Umbilical cord (tissue), 2 donors: Measurements from ENCODE around the gene ABCB6. TPM values are rescaled to one million over a fixed set of nuclear protein-coding genes. Genes with fewer than 3 reads are reported as not detected.
A peak's percentile ranks its signal among the peaks of the same experiment; 100 is the strongest.
"Not testable (repeated sequence)": the region's sequence is repeated elsewhere in the genome, so short reads cannot be mapped to it uniquely, and the experiment has no call there.

Experiments
- DNase-seq: peaks from one replicate; pipeline ENCODE4 v3.0.0-alpha.2; 2015; ENCODE audit warnings: low spot score
- total RNA-seq: library from RNA; depleted of rRNA; stranded (reverse); fragments of >200 nt; gene quantifications from one replicate; pipeline ENCODE4 v1.2.3, GENCODE V29; 2014; ENCODE audit warnings: low replicate concordance; ENCODE audit not compliant: insufficient read depth

The ABCB6 gene
- total RNA-seq, result 34.2 TPM

DNA sequence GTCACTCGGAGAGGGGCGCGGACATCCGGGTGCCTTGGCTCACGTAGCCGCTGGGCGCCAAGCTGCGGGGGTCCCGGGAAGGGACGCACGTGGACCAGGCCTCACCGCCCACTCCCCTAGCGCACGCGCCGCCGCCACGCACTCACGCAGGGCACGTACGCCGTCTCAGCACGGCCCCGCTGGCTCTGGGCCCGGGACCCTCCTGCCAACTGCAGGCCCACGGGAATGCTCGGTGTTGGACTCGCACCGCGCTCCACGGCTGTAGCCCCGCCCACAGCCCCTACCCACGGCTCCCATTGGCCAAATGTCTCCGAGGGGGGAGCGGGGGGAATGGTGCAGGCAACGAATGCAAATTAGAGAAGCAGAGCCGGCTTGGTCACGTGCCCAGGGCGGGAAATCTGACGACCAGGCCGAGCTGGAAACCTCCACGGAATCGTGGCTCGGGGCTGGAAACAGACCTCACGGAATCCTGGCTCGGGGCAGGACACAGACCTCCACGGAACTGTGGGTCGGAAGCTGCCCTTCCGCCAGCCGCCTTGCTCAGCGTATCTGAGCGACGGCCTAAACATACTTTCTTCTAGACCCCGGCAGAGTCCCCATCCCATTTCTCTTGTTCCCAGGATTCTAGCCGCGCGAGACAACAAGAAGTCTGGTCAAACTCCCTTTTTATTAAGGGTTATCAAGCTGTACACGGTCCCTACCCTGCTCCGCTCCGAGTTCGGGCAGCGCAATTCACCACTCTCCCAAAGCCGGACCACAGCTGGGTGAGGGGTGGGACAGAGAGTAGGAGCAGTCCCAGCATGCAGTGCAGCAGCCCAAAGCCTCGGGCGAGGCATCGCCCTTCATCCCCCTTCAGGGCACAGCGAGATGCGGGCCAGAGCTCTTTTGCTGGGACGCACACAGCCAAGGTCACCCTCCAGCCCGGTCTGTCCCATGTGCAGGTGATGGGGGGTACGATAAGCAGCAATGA, at the start of gene ABCB6:
ABCB6 (minus strand) TSS at position 227 of the 970 bp plus-strand sequence. CDS start 285 bp downstream, outside the sequence.
- DNase-seq, result peak; percentile 99

DNA sequence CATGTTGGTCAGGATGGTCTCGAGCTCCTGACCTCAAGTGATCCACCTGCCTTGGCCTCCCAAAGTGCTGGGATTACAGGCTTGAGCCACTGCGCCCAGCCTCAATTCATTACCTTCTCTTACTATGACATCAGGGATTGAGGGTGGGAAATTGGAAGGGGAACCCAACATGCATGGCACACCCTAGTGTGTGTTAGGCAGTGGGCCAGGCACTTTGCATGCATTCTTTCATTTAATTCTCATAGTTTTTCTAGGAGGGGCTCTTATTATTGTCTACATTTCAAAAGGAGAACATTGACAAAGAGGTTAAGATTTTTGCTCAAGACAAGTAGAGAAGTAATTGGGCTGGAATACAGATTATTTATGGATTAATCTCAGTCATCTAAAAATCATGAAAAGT, 49.5 kb upstream of the ABCB6 start:
- no peak for DNase-seq

DNA sequence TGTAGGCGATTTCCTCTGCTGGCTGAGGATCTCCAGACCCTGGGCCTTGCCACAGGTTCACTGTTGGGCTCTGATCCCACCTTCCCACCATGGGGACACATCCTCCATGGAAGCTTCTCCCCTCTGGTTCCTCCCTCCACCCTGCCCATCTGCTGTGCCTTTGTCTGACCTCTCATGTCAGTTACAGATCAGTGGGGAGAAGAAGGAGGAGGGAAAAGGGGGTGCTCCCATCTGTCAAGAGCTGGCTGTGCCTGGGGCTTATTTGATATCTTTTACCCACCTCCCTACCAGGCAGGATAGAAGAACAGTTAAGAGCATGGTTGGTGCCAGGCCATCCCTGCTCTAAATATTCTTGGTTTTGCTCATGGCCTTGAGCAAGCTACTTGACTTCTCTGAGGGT, 48.1 kb upstream of the ABCB6 start:
- DNase-seq, result no peak

DNA sequence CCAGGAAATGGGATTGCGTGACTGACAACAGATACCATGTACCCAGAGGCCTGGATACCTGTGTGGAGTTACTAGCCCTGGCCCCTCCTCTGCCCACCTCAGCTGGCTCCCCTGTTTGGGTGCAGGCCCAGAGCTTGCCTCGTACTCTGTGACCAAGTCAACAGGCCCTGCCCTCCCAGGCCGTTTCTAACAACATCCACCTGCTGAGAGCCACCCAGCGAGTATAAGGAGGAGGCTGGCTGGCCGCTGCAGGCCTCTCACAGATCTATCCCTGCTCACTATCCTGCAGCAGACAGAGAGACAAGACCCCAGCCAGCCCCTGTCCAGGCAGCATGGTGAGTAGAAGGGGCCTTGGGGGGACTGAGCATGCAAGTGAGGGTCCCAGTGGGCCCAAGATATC, 47.5 kb upstream of the ABCB6 start:
- no peak for DNase-seq

DNA sequence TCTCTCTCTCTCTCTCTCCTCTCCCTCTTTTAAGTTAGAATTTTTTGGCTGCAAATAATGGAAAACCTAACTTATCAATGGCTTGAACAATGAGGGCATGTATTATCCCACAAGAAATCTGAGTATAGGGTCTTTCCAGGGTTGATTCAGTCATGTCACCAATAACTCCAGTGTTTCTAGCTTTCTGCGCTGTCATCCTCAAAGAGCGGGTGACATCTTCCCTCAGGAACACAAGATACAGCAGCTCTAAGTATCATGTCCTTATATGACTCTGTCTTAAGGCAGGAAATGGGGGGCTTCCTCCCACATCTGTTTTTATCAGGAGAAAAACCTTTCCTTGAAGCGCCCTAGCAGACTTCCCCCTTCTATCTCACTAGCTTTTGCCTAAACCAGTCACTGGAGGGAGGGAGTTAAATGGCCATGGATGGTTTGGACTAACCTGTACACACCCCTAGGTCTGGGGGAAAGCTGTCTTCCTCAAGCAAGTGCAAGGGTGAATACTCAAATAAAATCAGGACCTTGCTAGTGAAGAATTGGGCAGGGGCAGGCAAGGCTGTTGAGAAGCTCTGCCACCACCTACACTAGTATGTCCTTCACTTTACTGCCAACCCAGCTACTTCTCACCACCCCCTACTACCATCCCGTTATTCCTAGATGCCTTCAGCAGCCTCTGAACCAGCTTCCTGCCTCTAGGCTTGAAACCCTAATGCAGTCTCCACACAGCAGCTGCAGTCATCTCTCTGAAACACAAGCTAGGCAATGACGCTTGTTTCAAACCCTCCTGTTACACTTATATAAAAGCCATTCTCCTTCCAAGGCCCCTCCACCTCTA, 42.5 kb upstream of the ABCB6 start:
- no peak for DNase-seq

DNA sequence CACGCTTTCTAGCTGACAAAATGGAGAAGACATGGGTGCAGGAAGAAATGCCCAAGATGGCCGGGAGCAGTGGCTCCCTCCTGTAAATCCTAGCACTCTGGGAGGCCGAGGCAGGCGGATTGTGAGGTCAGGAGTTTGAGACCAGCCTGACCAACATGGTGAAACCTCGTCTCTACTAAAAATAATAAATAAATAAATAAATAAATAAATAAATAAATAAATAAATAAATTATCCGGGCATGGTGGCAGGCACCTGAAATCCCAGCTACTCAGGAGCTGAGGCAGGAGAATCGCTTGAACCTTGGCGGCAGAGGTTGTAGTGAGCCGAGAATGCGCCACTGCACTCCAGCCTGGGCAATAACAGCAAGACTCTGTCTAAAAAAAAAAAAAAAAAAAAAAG, 40.2 kb upstream of the ABCB6 start:
- not testable (repeated sequence) for DNase-seq

DNA sequence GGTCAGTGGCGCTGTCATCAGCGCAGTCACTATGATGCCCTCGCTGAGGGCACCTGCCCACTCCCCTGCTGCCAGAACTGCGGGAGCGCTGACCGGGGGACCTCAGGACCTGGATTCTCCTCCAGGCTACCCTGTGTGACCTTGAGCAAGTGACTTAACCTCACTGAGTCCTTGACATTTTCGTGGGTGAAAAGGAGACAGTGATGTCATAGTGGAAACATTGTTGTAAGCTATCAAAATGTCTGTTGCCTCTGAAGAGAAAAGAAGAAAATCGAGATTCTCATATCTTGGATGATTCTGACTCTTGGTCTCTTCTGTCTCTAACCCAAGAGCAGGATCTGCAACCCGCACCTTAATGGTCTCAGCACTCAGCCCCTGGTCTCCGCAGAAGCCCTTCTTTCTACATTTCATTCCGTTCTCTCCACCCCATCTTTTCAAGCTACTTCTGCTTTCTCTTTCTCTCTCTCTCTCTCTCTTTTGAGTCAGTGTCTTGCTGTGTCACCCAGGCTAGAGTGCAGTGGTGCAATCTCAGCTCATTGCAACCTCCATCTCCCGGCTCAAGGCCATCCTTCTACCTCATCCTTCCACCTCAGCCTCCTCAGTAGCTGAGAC, 35.9 kb upstream of the ABCB6 start:
- DNase-seq, result no peak

DNA sequence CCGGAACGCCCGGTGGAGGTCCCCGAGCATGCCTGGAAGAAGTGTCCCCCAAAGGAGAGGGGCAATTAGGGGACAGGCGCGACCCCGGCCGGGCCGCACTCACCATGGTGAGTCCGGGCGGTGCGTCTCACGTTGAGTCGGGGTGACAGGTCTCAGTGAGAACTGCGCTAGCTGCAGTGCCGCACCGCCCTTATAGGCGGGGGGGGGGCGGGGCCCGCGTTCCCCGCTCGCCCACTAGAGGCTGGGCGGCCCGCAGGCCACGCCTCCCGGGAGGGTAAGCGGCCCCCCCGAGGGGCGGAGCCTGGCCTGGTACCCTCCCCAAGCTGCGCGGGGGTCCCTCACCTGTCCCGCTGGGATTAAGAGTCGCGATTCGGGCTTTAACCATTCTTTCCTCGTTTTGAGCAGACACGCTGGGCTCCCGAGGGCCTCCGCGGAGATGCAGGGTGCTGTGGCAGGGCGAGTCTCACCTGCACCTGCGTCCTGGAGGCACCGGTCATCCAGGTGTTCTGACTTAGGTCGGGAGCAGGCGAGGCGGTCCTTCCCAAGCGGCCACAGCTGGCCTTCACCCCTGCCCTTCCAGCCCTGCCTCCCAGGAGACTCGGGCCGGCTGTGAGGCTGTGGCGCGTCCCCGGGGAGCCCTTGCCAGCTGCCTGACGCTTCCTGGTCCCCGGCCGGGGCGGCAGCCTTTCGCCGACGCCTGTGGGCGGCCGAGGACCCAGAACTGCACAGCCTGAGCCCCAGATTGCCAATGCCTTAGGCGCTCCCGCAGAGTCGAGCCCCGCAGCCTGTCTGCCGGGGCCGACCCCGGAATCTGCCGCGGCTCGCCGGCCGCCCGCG, 35.2 kb upstream of the ABCB6 start, which contains the start of gene TUBA4A:
TUBA4A (minus strand) TSS at position 166 of the 837 bp plus-strand sequence; CDS start at position 106, 60 bp downstream.
- peak; percentile 58 for DNase-seq

DNA sequence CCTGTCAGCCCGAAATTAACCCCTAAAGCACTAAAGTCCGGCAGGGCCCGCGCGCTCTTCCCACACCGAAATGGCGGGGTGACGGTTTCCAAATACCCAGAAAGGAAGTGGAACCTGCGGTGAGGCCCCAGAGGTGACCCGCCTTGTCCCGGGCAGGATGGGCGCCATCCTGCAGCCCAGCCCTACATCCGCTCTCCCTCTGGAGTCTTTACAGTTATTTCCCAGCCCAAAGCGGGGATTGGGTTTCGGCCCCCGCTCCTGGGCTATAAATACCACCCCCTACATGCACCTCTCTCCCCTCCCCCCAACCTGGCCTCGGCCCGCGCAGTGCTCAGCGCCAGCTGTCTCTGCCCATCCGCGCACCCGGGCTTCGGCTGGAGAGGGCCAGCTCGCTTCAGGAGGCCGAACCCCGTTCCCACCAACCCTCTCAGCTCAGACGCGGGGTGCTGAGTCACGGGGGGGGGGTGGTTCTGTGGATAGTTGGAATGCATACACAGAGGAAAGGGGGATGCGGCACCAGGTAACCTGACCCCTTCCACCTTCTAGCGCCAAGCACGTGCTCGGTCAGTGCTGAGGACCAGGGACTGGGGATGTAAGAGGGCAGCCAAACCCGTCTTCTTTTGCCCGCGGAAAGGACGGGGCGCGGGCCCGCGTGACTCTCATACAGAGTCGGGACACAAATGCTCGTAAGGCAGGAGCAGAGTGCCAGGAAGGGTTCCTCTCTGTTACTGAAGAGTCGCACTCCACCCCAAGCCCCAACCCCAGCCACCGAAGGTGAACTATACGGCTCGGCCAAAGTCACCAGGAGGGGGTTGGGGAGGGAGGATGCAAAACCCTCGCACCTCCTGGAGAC, 34.4 kb upstream of the ABCB6 start, which contains the start of gene TUBA4B:
TUBA4B (plus strand) TSS at position 344 of the 853 bp plus-strand sequence; CDS start at position 509, 165 bp downstream.
- DNase-seq, result no peak

DNA sequence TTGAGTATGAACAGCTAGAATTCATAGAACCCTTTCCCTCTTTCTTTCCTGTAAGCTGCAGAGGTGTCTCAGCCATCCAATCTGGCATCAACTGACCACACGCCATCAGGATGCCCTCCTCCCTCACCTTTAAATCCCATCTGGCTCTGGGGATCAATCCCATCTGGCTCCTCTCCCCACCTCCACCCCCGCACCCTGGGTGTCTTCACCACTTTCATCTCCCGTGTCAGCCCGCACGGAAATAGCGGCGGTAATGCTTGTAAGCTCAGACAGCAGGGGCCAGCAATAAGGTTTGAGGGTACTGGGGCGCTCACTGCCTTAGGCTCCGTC, 33.8 kb upstream of the ABCB6 start:
- DNase-seq, result no peak

DNA sequence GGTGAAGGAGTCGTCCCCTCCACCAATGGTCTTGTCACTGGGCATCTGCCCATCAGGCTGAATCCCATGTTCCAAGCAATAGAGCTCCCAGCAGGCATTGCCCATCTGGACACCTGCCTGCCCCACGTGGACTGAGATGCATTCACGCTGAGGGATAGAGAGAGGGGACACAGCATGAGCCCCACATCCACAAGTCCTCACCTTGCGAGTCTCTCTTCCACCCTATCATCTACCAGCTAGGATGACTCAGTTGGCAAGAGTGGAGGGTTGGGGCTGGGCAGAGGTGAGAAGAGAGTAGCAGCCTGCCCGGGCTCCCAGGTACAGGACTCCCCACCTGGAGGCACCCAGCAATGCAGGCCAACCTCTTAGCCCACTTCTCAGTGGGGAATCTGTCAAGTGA, 33.3 kb upstream of the ABCB6 start:
- no peak for DNase-seq

DNA sequence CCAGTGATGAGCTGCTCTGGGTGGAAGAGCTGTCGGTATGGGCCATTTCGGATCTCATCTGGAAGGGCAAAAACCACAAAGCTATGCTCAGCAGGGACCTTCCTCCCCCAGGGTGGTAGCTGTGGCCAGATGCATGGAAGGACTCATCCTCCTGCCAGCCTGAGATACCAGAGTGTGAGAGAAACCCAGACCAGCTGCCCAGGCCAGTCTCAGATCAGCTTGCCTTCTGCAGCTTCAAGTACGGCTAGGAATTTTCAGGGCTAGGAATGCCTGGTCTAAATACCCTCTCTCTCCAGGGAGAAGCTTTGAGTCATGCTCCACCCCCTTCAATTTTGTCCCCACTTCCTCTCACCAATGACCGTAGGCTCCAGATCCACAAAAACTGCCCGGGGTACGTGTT, 32.9 kb upstream of the ABCB6 start:
- DNase-seq, result no peak

DNA sequence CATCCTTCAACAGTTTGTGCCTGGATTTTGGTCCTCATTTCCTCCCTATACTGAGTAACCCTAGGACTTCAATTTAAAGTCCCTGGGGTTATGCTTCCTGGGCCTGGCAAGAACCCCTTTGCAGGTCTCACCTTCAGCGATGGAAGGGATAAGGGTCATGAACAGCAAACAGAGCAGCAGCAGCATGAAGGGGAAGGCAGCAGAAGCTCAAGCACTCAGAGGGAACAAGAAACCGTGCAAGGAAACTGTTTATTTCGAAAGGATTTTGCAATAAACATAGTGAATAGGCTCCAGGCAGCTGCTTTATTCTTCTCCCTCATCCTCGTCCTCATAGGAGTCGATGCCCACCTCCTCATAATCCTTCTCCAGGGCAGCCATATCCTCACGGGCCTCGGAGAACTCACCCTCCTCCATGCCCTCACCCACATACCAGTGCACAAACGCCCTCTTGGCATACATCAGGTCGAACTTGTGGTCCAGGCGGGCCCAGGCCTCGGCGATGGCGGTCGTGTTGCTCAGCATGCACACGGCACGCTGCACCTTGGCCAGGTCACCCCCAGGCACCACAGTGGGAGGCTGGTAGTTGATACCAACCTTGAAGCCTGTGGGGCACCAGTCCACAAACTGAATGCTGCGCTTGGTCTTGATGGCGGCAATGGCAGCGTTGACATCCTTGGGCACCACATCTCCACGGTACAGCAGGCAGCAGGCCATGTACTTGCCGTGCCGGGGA, 31.5 kb upstream of the ABCB6 start:
- no peak for DNase-seq

DNA sequence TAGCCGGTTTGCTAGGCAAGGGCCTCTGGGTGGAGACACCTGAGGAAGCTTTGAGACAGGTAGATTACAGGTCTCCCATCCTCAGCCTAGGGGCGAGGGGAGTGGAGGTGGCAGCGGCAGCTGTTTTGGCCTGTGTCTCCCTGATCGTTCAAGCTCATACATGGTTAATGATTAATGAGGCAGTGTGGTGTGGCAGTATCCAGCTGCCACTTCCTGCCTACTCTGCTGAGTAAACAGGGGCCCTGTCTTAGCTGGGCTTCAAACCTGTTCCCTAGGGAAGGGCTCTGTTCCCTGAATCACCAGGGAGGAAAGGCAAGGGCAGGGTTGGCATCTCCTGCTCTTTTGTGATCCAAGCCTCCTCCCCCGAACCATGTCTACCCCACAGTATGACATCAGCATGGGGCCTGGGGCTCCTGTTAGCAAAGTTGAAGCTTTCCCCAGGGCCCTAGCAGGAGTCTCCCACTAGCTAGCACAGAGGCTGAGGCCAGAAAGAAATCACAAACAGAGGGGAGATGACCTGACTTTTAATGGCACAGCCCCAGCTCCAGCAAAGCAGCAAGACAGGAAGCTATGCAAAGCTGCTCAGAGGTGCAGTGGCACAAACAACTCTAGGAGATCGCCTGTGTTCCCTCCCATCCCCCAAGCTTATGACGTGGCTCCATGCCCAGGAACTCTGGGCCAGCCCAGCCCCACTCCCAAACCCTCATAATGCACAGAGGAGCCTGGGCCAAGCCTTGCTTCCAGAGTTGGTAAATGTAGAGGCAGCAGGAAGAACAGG, 30.6 kb upstream of the ABCB6 start:
- peak; percentile 95 for DNase-seq

DNA sequence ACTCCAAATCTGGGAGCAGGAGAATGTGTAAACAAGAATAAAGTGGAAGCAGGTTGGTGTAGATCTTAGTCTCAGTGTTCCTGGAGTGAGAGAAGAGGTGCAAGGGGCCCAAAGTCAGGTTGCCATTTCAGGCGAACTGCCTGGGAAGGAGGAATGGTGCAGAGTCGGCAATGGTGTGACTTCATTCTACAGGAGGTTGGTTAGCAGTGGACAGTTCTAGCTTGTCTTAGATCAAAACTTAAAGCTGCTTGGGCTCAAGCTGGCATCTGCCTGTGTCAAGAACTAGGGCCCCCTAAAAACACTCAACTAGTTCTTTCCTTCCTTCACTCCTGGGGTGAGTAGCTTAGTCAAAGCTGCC, 30.1 kb upstream of the ABCB6 start:
- DNase-seq, result no peak

DNA sequence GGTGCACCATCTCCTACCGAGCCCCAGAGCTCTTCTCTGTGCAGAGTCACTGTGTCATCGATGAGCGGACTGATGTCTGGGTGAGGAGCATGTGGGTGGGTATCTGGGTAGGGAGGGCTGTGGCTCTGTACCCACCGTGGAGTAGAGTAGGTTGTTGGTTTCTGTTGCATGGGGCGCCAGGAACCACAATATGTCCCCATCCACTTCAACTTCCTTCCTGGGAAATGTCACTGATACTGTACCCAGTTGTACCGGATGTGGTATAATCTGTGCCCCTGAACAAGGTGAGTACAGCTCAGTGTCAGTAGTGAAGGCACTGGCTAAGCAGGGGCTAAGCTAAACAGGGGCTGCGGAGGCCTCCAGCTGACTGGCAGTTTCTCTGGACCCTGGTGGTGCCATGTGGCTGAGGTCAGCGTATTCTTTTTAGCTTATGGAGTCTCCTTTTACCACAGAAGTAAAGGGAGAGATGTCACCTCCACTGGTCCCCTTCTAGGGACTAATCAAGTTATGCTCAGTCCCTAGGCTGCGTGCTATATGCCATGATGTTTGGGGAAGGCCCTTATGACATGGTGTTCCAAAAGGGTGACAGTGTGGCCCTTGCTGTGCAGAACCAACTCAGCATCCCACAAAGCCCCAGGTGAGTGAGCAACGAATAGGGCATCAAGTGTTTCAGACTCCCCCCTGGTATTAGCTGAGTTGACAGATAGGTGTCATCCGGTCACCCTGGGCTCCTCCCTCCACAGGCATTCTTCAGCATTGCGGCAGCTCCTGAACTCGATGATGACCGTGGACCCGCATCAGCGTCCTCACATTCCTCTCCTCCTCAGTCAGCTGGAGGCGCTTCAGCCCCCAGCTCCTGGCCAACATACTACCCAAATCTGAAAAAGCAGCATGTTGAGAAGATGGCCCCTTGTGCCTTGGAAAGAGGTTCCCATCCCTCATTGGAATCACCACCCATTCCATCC, 29.2 kb upstream of the ABCB6 start:
- DNase-seq, result no peak

DNA sequence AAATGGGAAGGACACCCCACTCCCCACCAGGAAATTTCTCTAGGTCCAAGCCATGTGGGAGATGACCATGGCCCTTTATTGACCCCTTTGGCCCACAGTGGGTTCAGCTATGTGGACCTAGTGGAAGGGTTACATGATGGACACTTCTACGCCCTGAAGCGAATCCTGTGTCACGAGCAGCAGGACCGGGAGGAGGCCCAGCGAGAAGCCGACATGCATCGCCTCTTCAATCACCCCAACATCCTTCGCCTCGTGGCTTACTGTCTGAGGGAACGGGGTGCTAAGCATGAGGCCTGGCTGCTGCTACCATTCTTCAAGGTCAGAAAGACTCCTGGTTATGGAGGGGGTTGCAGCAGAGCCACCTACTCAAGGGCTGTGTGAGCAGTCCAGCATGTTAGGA, 27.8 kb upstream of the ABCB6 start:
- no peak for DNase-seq

DNA sequence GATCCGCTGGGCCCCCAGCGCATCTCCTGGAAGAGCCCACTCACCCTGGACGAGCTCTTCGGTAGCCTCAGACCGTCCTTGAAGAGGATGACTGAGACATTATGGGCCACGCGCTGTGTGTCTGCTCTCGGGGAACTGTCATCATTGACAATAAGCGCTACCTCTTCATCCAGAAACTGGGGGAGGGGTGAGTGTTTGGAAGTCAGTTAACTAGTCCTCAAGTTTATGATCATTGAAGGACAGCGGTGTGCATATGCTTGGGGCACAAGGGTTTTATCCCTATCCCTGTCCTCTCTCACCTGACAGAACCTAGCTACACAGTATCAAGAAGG, 27.1 kb upstream of the ABCB6 start:
- no peak for DNase-seq
